GM18502 (cell line): Measurements from ENCODE around the gene EIF4E3.

Experiments used
- ATAC-seq: cut with Tn5 transposase; IDR thresholded peaks from one replicate; pipeline ENCODE4 v1.9.1; 2021; ENCODE audit warnings: mild to moderate bottlenecking; ENCODE audit not compliant: unreplicated experiment, poor library complexity

Gene EIF4E3

GRCh38 chr3:71724171-71724453, 1.1 kb downstream of the EIF4E3 start:
- no peak for ATAC-seq

GRCh38 chr3:71723452-71724170, 1.6 kb downstream of the EIF4E3 start:
- ATAC-seq: no peak

- ATAC-seq: no peak
Measured at GRCh38 chr3:71722693-71723092, 2.5 kb downstream of the EIF4E3 start.

- no peak for ATAC-seq
Measured at GRCh38 chr3:71721651-71722157, 3.5 kb downstream of the EIF4E3 start.

GRCh38 chr3:71721002-71721401, 4.2 kb downstream of the EIF4E3 start:
- no peak for ATAC-seq

- no peak for ATAC-seq
Measured at GRCh38 chr3:71718072-71718471, 7.1 kb downstream of the EIF4E3 start.

GRCh38 chr3:71714595-71714994, 10.6 kb downstream of the EIF4E3 start:
- no peak for ATAC-seq

- no peak for ATAC-seq
Measured at GRCh38 chr3:71713041-71713440, 12.2 kb downstream of the EIF4E3 start.

- peak; percentile 81 for ATAC-seq
Measured at GRCh38 chr3:71710906-71711494, 14.2 kb downstream of the EIF4E3 start.

GRCh38 chr3:71709908-71710511, 15.2 kb downstream of the EIF4E3 start:
- ATAC-seq: no peak

- ATAC-seq: no peak
Measured at GRCh38 chr3:71708476-71709105, 16.6 kb downstream of the EIF4E3 start.

- ATAC-seq: no peak
Measured at GRCh38 chr3:71707595-71707994, 17.6 kb downstream of the EIF4E3 start.

GRCh38 chr3:71705681-71706080, 19.5 kb downstream of the EIF4E3 start:
- no peak for ATAC-seq

- no peak for ATAC-seq
Measured at GRCh38 chr3:71704915-71705314, 20.3 kb downstream of the EIF4E3 start.

- ATAC-seq: no peak
Measured at GRCh38 chr3:71703797-71704196, 21.4 kb downstream of the EIF4E3 start.

- ATAC-seq: no peak
Measured at GRCh38 chr3:71702131-71703024, 22.8 kb downstream of the EIF4E3 start.

GRCh38 chr3:71701251-71701762, 23.9 kb downstream of the EIF4E3 start:
- ATAC-seq: no peak

- ATAC-seq: no peak
Measured at GRCh38 chr3:71695000-71695482, 30.2 kb downstream of the EIF4E3 start.

- ATAC-seq: no peak
Measured at GRCh38 chr3:71694358-71694999, 30.7 kb downstream of the EIF4E3 start.
